ENCODE results near the gene TYMS. TPM values are rescaled to one million over a fixed set of nuclear protein-coding genes. Genes with fewer than 3 reads are reported as not detected.

Gene TYMS
- total RNA-seq, 1 experiment from 2014 or later: 140 TPM

- no peak overlapping the region for H3K18ac ChIP-seq (ENCODE audit: insufficient read length, low read depth, low read length)
- H3K4ac ChIP-seq (ENCODE audit: low read depth, low read length): no peak overlapping the region
- H3K9me3 Mint-ChIP-seq: no peaks in the 10 kb centered on the region
- no peak overlapping the region for H2AFZ ChIP-seq (ENCODE audit: low read length)
- peaks cover 0 to under 1% of the 10 kb centered on the region in 2 experiments; a peak in 1 of 4 replicates for H3K4me1 Mint-ChIP-seq
- DNase-seq: no peak
- no peak overlapping the region for H3T11ph ChIP-seq (ENCODE audit: low read length)
- H3K23me2 ChIP-seq (ENCODE audit: insufficient read length, low read depth, low read length, poor library complexity, severe bottlenecking): no peaks in the 10 kb centered on the region
- H2BK20ac ChIP-seq (ENCODE audit: low read depth, low read length, poor library complexity, severe bottlenecking): no peak overlapping the region
- H3K79me1 ChIP-seq (ENCODE audit: insufficient read depth, low read depth, low read length, poor library complexity, severe bottlenecking): no peaks in the 10 kb centered on the region
- H2BK12ac ChIP-seq (ENCODE audit: insufficient read length, low read depth, low read length): no peak overlapping the region
- no CpG with 5 or more reads among the region's 5 CpGs for WGBS (ENCODE audit: extremely low coverage, insufficient read length, low lambda C conversion rate)
- H4K8ac ChIP-seq (replicated peaks; ENCODE audit: insufficient read length, low read depth, low read length): no peak overlapping the region
- no peaks in the 10 kb centered on the region for H3K9me3 ChIP-seq (ENCODE audit: control insufficient read depth, low read depth, low read length)
- H3K27ac Mint-ChIP-seq: no peak overlapping the region
- no peaks in the 10 kb centered on the region for H3K36me3 Mint-ChIP-seq (ENCODE audit: insufficient read depth in 1 of 3, low read depth in 3 of 3)
- no peaks in the 10 kb centered on the region for H4K20me1 ChIP-seq (ENCODE audit: control insufficient read depth, insufficient read depth, insufficient read length)
- H3K4me3 Mint-ChIP-seq: no peak overlapping the region
- no peaks in the 10 kb centered on the region for H3K79me2 ChIP-seq (ENCODE audit: insufficient read depth, low read length)
- no peak overlapping the region for H3K14ac ChIP-seq (ENCODE audit: insufficient read depth, low read length)
- no peak overlapping the region for H4K5ac ChIP-seq (ENCODE audit: insufficient read length, low read depth, low read length)
- no peak overlapping the region for H3K9ac ChIP-seq (ENCODE audit: extremely low read depth, insufficient read length, low read length)
- H3K56ac ChIP-seq (ENCODE audit: insufficient read length, low read depth, low read length): no peak overlapping the region
- no peak overlapping the region for H2BK120ac ChIP-seq (ENCODE audit: low read depth, low read length, poor library complexity, severe bottlenecking)
- no peak overlapping the region for H3K23ac ChIP-seq (ENCODE audit: insufficient read length, low read depth, low read length)
- H3K4me2 ChIP-seq (ENCODE audit: insufficient read depth, insufficient read length, low read length): no peak overlapping the region
- no peak overlapping the region for H2BK15ac ChIP-seq (ENCODE audit: low read depth, low read length)
- H3K27ac ChIP-seq (ENCODE audit: insufficient read length, low read depth, low read length): no peak overlapping the region
- H4K91ac ChIP-seq (ENCODE audit: insufficient read length, low read depth, low read length): no peak overlapping the region
- H3K27me3 Mint-ChIP-seq (ENCODE audit: low read depth): peaks cover 4% of the 10 kb centered on the region
- TF ChIP-seq, protein P1, sequence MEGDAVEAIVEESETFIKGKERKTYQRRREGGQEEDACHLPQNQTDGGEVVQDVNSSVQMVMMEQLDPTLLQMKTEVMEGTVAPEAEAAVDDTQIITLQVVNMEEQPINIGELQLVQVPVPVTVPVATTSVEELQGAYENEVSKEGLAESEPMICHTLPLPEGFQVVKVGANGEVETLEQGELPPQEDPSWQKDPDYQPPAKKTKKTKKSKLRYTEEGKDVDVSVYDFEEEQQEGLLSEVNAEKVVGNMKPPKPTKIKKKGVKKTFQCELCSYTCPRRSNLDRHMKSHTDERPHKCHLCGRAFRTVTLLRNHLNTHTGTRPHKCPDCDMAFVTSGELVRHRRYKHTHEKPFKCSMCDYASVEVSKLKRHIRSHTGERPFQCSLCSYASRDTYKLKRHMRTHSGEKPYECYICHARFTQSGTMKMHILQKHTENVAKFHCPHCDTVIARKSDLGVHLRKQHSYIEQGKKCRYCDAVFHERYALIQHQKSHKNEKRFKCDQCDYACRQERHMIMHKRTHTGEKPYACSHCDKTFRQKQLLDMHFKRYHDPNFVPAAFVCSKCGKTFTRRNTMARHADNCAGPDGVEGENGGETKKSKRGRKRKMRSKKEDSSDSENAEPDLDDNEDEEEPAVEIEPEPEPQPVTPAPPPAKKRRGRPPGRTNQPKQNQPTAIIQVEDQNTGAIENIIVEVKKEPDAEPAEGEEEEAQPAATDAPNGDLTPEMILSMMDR (conservative IDR thresholded peaks at IDR 0.05): no peak
- no peak overlapping the region for H2AK5ac ChIP-seq (ENCODE audit: insufficient read length, low read length)
- H3K27me3 ChIP-seq (ENCODE audit: insufficient read depth, low read length): no peaks in the 10 kb centered on the region
- no peaks in the 10 kb centered on the region for H3K4me1 ChIP-seq (ENCODE audit: insufficient read depth, low read length)
- no peak overlapping the region for H2BK5ac ChIP-seq (ENCODE audit: insufficient read length, low read length)
Observed at GRCh38 chr18:618618-619017, 38.8 kb upstream of the TYMS start.
